ENCODE measurements around the gene SPATC1L. TPM values are rescaled to one million over a fixed set of nuclear protein-coding genes. Genes with fewer than 3 reads are reported as not detected.
A peak's percentile ranks its signal among the peaks of the same experiment; 100 is the strongest.

The SPATC1L gene
- total RNA-seq, 4 donors from 2014 or later: 1.5 to 11.9 (median 3.0) TPM

- Histone ChIP-seq H3K27ac (peak overlapping the region in 1 of 4 donors; percentile 7), H3K4me1 (peaks cover 27 to 36% of the 10 kb centered on the region in 2 donors), H3K36me3 (peaks cover 0 to 39% of the 10 kb centered on the region in 2 donors), H3K4me3 (no peak overlapping the region), H3K27me3 (no peaks in the 10 kb centered on the region), H3K9me3 (no peaks in the 10 kb centered on the region)
- ATAC-seq: no peak
- DNase-seq: no peak
- in situ Hi-C loops (cut with MboI; ENCODE audit: low sequenced_read_pairs in 4 of 4) (no loop called here), intact Hi-C loops (cut with DNase I; ENCODE audit: low total_unique reads) (no loop called here)
- no peak for TF ChIP-seq POLR2A (IDR thresholded peaks at IDR 0.05)
- TF ChIP-seq, protein P1, sequence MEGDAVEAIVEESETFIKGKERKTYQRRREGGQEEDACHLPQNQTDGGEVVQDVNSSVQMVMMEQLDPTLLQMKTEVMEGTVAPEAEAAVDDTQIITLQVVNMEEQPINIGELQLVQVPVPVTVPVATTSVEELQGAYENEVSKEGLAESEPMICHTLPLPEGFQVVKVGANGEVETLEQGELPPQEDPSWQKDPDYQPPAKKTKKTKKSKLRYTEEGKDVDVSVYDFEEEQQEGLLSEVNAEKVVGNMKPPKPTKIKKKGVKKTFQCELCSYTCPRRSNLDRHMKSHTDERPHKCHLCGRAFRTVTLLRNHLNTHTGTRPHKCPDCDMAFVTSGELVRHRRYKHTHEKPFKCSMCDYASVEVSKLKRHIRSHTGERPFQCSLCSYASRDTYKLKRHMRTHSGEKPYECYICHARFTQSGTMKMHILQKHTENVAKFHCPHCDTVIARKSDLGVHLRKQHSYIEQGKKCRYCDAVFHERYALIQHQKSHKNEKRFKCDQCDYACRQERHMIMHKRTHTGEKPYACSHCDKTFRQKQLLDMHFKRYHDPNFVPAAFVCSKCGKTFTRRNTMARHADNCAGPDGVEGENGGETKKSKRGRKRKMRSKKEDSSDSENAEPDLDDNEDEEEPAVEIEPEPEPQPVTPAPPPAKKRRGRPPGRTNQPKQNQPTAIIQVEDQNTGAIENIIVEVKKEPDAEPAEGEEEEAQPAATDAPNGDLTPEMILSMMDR (IDR thresholded peaks at IDR 0.05 in 4 of 5, conservative IDR thresholded peaks at IDR 0.05 in 1 of 5): no peak
Observed at GRCh38 chr21:46219591-46220239, 35.5 kb upstream of the SPATC1L start.

DNA sequence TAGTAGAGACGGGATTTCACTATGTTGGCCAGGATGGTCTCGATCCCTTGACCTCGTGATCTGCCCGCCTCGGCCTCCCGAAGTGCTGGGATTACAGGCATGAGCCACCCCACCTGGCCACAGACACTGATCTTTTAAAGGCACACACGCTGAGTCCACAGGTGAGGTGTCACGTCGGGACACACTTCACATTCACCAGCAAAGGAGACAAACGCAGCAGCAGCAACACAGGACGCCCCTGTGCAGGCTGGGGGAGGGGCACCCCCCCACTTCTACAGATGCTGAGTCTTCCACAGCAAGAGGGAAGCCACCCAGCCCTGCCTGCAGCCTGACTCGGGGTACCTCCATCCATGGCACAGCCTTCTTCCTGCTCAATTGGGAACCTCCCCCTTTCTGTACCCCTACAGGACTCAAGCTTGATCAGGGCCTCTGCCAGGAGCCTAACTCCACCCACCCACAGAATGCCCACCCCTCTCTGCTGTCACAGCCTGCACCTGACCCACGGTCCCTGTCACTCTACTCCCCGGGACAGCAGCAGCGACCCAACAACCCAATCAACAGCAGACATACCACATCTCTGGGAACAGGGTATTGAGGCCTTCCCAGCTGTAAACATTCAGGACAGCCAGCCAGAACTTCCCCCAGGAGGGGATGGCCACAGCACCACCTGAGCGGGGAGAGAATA is 34.8 kb upstream of the SPATC1L start:
- no peak overlapping the region for H3K4me3 ChIP-seq
- in situ Hi-C loops (cut with MboI; ENCODE audit: low sequenced_read_pairs in 4 of 4) (no loop called here), intact Hi-C loops (cut with DNase I; ENCODE audit: low total_unique reads) (no loop called here)
- DNase-seq (no peak), ATAC-seq (no peak)
- no peak for TF ChIP-seq POLR2A (IDR thresholded peaks at IDR 0.05)
- TF ChIP-seq, protein P1 (IDR thresholded peaks at IDR 0.05 in 4 of 5, conservative IDR thresholded peaks at IDR 0.05 in 1 of 5): no peak
- H3K27me3 ChIP-seq: no peaks in the 10 kb centered on the region
- H3K36me3 ChIP-seq: peaks cover 0 to 44% of the 10 kb centered on the region in 2 donors
- H3K4me1 ChIP-seq: peaks cover 27 to 31% of the 10 kb centered on the region in 2 donors
- no peaks in the 10 kb centered on the region for H3K9me3 ChIP-seq
- H3K27ac ChIP-seq: peak overlapping the region in 1 of 4 donors; percentile 44

- Histone ChIP-seq H3K36me3 (peaks cover 0 to 57% of the 10 kb centered on the region in 2 donors), H3K9me3 (no peaks in the 10 kb centered on the region), H3K4me1 (peaks cover 24 to 30% of the 10 kb centered on the region in 2 donors), H3K27me3 (no peaks in the 10 kb centered on the region), H3K27ac (peak overlapping the region in 1 of 4 donors; percentile 44), H3K4me3 (no peak overlapping the region)
- intact Hi-C loops (cut with DNase I; ENCODE audit: low total_unique reads): no loop called here
- in situ Hi-C loops (cut with MboI; ENCODE audit: low sequenced_read_pairs in 4 of 4): no loop called here
- DNase-seq (no peak), ATAC-seq (no peak)
- no peak for TF ChIP-seq POLR2A (IDR thresholded peaks at IDR 0.05)
- TF ChIP-seq, protein P1 (IDR thresholded peaks at IDR 0.05 in 4 of 5, conservative IDR thresholded peaks at IDR 0.05 in 1 of 5): no peak
Observed at GRCh38 chr21:46217511-46218196, 33.4 kb upstream of the SPATC1L start.

GRCh38 chr21:46216132-46216747 is 32.0 kb upstream of the SPATC1L start:
- H3K9me3 ChIP-seq: no peaks in the 10 kb centered on the region
- intact Hi-C loops (cut with DNase I; ENCODE audit: low total_unique reads) (no loop called here), in situ Hi-C loops (cut with MboI; ENCODE audit: low sequenced_read_pairs in 4 of 4) (no loop called here)
- no peak for ATAC-seq
- DNase-seq: no peak
- H3K27ac ChIP-seq: no peak overlapping the region
- H3K27me3 ChIP-seq: no peaks in the 10 kb centered on the region
- no peak overlapping the region for H3K4me3 ChIP-seq
- H3K36me3 ChIP-seq: peaks cover 0 to 54% of the 10 kb centered on the region in 2 donors
- TF ChIP-seq, protein P1 (IDR thresholded peaks at IDR 0.05 in 4 of 5, conservative IDR thresholded peaks at IDR 0.05 in 1 of 5): no peak
- no peak for TF ChIP-seq POLR2A (IDR thresholded peaks at IDR 0.05)
- H3K4me1 ChIP-seq: peaks cover 15 to 20% of the 10 kb centered on the region in 2 donors

Data from gastrocnemius medialis (tissue), 4 donors.